DOHH2 (cell line): ENCODE results near the gene TANGO2.

Experiments
- CTCF ChIP-seq: fragments of 200-600 bp; sonication (generic); IDR thresholded peaks from one replicate; pipeline ENCODE4 v1.5.1; 2014; ENCODE audit warnings: antibody characterized with exemption, mild to moderate bottlenecking, low read depth, low read length; ENCODE audit not compliant: poor library complexity, severe bottlenecking
- EZH2phosphoT487 ChIP-seq: fragments of 200-600 bp; sonication (generic); IDR thresholded peaks from 2 replicates; pipeline ENCODE4 v1.6.1; 2017; ENCODE audit warnings: borderline replicate concordance, mild to moderate bottlenecking, antibody characterized with exemption, low read length, moderate library complexity, mixed read lengths

DNA sequence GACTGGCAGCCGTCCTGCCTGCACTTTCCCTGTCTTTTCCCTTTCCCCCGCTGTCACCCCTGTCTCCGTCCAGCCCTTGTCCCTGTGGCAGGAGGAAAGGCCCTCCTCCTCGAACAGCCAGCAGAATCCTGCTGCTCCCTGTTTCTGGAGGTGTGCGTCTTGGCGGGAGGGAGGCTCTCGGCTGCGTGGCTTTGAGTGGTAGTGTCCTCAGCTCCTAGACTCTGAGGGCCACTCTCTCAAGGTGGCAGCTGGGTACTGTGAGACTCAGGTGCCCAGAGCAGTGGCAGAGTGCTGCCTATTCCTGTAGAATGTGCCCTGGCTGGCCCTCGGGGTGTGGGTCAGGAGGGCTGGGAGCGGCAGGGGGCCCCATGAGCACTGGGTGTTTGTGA is 85.9 kb downstream of the TANGO2 start:
- no peak for TF ChIP-seq CTCF
- no peak for TF ChIP-seq EZH2phosphoT487
